HCT116 (cell line): Measurements from ENCODE around the gene TAF11.

ENCODE experiments used
- CTCF ChIP-seq, 3 experiments: fragments of 200-600 bp in 1 of 3; sonication (generic) in 1 of 3; IDR thresholded peaks in 2 of 3; conservative IDR thresholded peaks in 1 of 3; 2 replicates each; pipeline ENCODE4 v1.5.1; 2012 to 2017; ENCODE audit warnings: low read depth in 2 of 3, low read length in 2 of 3, antibody characterized with exemption in 1 of 3, borderline replicate concordance in 1 of 3, control low read depth in 1 of 3, mild to moderate bottlenecking in 1 of 3, mixed read lengths in 1 of 3, mixed run types in 1 of 3, moderate library complexity in 1 of 3; ENCODE audit not compliant: insufficient read depth in 1 of 3
- MAX ChIP-seq: IDR thresholded peaks from 2 replicates; pipeline ENCODE4 v1.6.1; 2012
- POLR2A ChIP-seq: IDR thresholded peaks from 2 replicates; pipeline ENCODE4 v1.7.0; 2011; ENCODE audit warnings: borderline replicate concordance; ENCODE audit not compliant: insufficient read depth, insufficient read length; ENCODE audit errors: extremely low read depth
- POLR2AphosphoS5 ChIP-seq: IDR thresholded peaks from 2 replicates; pipeline ENCODE4 v1.6.1; 2011; ENCODE audit warnings: mild to moderate bottlenecking, low read depth, low read length, moderate library complexity
- ZFX ChIP-seq: fragments of 450-650 bp; IDR thresholded peaks from 2 replicates; pipeline ENCODE4 v1.6.1; 2017

GRCh38 chr6:34912715-34913464, 25.0 kb upstream of the TAF11 start:
- no peak for TF ChIP-seq CTCF (IDR thresholded peaks at IDR 0.05 in 2 of 3, conservative IDR thresholded peaks at IDR 0.05 in 1 of 3; ENCODE audit: borderline replicate concordance in 1 of 3, insufficient read depth in 1 of 3, low read depth in 2 of 3, low read length in 2 of 3)
- no peak for TF ChIP-seq POLR2A
- TF ChIP-seq MAX, result no peak
- no peak for TF ChIP-seq POLR2AphosphoS5
- TF ChIP-seq ZFX, result no peak
